ENCODE results near the gene MYH14. TPM values are rescaled to one million over a fixed set of nuclear protein-coding genes. Genes with fewer than 3 reads are reported as not detected.
A peak's percentile ranks its signal among the peaks of the same experiment; 100 is the strongest.
"Not testable (repeated sequence)": the region's sequence is repeated elsewhere in the genome, so short reads cannot be mapped to it uniquely, and the experiment has no call there.

The MYH14 gene
- total RNA-seq, 1 donor from 2014 or later, result 66.0 TPM

DNA sequence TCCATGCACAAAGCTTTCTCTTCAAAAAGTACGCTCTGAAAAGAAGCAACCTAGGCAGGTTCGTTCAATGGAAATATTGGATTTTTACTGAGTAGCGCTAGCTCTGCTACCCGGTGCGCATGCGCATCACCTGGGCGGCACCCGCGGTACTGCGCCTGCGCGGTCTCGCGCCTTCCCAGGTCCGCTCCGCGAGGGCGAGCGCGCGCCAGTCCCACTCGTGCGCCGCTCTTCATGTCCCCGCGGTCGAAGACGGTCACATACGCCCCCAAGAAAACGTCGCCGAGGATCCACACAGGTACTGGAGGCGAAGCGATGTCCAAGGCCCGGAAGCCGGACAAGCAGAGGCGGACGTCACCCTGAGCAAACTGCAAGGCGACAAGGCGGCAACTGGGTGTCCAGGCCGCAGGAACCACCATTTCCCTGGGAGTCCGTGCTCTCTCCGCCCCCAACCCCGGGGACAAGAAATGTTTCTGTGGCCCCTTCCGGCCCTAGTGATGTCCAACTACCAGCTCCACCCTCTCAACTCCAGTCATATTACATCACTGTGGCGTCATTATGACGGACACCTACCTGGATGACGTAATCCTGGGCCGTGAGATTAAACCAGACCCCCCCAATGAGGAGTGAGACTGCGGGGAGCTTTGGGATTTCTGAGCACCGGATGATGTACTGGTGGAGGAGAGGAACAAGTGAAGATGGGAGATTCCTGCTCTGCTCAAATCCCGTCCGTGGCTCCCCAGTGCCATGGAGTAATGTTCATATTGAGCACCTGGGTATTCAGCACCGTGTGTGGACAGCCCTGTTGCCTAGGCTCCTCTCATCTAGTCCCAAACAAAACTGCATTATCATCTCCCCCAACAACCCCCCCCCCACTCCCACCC lies 130.6 kb downstream of the MYH14 start:
- peak; percentile 20 for ATAC-seq

DNA sequence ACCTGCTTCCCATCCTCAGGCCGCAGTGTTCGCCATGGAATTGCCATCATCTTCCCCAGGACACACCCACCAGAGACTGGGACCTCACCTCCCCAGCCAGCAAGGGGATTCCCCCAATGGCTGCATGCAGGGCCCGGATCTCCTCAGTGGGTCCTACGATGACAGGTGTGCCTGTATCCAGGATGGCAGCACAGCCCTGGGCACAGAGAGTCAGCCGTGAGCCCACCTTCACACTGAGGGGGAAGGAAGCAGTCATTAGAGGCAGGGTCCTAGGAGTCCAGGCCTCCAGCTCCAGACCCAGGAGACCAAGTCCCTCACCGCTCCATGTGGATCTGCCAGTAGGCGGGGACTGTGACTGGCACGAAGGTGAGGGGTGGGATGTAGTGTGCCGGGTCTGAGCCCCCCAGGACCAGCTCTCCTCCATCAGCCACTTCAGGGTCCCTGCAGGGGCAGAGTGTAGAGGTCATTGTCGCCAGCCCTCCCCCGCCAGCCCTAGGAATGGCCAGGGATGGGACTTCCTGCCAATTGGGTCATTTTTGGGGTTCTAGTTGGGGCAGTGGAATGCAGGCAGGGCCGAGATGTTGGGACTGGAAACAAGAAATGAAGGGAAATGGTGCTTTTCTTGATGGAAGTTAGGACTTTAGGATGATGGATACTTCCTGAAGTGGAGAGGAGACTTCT lies 131.5 kb downstream of the MYH14 start:
- ATAC-seq, result no peak

DNA sequence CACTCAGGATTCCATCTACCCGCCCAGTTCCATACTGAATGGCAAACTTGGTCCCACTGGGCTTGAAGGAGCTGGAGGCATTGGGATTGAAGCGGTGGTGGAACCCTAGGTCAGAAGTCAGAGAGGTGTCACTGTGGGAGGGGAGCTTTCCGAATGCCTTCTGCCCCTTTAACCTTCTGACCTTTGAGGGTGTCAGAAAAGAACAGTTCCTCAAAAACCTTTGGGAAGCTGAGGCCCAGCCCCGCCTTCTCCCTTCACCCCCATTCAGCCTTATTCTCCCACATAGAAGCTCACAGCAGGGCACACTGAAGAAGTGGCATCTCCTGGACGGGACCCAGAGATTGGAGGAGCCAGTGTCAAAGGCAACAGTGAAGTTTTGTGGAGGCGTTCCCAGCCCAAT lies 133.6 kb downstream of the MYH14 start:
- not testable (repeated sequence) for ATAC-seq

DNA sequence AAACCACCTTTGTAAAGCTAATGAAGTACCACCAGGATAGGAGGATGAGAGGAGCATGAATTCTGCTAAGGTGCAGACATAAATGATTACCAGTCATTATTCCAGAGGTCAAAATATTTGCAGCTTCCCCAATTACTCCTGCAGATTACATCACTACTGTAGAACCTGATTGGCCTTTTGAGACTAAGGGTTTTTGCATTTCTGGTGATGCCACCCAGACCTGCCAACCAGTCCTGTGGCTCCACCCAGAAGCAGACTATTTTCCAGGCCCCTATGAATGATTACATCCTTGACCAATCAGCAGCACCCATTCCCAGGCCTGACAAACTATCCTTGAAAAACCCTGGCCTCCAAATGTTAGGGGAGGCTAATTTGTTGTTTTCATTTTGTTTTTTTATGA lies 136.9 kb downstream of the MYH14 start:
- ATAC-seq, result no peak

DNA sequence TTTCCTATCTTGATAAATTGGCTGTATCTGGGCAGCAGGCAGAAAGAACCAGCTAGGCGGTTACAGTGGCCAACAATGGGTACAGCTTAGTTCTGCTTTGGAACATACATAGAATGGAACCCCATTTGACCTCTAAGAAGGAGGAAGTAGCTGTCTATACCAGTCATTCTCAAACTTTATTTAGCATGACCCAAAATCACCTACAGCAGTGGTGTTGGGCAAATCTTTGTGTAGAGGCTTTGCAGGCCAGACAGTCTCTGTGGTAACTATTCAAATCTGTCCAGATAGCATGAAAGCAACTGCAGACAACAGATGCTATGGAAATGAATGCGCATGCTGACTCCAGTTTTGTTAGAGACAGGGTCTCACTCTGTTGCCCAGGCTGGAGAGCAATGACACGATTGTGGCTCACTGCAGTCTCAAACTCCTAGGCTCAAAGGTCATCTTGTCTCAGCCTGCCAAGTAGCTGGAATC lies 137.7 kb downstream of the MYH14 start:
- peak; percentile 43 for ATAC-seq

DNA sequence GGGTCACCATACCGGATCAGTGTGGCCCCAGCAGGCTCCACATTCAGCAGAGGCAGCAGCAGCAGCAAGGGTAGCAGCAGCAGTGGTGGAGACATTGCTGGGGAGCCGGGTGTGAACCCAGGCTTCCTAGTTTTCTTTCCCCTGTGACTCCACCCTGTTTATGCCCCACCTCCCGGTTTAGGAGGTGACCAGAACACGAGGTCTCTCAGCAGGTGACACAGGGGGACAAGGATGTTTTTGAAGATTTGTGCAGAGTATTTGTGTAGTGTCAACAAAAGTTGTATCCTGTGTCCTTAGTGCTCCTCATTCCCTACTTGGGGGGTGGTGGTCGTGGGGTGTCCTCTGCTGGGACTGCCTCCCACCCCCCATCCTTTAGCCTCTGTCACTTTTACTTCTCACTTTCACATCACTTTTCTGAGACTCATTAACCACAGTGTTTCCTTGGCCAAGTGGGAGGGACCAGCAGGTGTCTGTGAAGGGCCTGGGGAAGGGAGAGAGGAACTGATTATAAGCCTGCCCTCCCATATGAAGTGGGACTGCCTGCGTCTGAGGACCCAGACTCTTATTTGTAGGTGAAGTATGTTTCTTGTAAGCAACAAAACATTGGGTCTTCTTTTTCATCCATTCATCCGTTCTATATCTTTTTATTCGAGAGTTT lies 141.4 kb downstream of the MYH14 start:
- peak; percentile 58 for ATAC-seq

DNA sequence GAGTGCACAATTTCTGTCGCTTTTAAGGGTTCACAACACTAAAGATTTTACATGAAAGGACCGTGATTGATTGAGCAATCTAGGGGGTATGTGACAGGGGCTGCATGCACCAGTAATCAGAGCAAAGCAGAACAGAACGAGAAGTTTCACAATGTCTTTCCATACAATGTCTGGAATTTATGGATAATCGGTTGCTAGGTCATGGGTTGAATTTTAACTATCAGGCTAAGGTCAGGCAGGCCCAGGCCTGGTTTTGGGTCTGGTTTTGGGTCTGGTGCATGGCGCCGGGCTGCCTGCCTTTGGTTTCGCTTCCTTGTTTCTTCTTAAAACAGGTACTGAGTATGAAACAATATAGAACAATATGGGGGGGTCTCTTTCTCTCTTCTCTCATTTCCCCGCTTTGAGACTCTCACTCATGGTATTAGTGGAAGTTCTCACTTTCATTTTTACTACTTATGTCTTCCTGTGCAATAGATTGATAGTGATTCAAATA lies 143.7 kb downstream of the MYH14 start:
- not testable (repeated sequence) for ATAC-seq

DNA sequence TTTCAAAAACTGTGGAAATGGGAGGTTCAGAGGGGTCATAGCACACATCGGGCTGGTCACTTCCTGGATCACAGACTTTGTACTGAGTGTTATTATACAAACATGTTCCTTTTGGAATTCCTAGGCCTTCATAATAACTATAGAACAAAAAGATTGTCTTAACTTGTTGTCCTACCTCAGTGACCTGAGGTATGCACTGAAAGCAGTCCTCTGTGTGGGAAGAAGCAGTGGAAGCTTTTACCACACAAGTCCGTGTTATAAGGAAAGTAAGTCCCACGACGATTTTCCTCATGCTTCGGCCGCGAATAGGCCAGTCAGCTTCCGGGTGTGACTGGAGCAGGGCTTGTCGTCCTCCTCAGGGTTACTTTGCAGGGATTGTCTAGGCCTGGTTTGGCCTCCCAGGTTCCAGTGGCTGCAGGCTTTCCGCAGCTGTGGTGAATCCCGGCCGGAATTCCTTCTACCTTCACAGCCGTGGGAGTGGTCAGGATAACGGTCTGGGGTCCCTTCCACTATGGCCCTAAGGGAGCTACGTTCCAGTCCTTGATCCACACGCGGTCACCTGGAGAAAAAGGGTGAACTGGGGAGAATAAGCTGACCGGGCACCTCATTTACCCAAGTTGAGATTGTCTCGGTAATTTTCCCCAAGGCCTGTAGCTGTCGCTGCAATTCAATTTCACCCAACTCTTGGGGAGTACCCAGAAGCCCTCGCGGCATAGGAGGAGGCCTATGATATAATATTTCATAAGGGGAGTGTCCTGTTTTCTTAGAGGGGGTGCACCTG lies 146.0 kb downstream of the MYH14 start:
- no peak for ATAC-seq

DNA sequence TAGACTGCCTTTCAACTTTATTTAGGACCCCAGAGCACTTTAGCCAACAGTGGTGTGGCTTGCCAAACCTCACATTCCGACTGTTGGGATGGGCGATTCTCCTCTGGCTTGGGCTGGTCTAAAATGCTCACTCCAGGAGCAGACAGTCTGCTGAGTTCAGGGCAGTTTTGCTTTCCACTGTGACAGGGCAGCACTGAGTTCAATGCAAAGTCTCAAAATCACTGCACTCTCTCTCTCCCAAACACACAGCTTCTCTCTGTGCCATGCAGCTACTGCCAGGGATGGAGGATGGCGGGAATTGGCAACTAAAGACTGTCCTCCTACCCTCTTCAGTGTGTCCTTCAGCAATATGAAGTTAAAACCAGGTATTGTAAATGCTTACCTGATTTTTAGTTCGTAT lies 148.8 kb downstream of the MYH14 start:
- ATAC-seq, result no peak

DNA sequence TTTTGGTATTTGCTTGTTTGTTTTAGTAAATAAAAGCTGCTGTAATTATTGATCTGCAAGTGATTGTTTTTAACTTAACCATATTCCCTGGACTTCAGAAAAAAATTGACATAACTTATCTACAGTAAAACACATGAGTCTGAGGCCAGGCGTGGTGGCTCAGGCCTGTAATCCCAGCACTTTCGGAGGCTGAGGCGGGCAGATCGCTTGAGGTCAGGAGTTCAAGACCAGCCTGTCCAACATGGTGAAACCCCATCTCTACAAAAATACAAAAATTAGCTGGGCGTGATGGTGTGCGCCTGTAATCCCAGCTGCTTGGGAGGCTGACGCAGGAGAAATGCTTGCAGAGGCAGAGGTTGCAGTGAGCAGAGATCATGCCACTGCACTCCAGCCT lies 150.1 kb downstream of the MYH14 start:
- ATAC-seq, result not testable (repeated sequence)

DNA sequence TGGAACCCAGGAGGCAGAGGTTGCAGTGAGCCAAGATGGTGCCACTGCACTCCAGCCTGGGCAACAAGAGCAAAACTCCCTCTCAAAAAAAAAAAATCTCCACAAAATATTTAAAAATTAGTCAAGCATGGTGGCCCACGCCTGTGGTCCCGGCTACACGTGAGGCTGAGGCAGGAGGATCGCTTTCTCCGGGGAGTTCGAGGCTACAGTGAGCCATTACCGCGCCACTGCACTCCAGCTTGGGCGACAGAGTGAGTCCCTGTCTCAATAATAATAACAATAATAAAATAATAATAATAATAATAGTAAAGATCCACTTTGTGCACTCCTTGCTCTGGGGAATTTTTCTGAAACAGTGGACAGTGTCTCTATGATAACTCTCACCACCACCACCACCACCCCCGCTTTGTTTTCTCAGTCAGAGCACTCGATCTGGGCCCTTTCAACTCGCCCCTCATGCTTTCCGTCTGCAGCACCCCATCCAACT lies 153.3 kb downstream of the MYH14 start:
- no peak for ATAC-seq

DNA sequence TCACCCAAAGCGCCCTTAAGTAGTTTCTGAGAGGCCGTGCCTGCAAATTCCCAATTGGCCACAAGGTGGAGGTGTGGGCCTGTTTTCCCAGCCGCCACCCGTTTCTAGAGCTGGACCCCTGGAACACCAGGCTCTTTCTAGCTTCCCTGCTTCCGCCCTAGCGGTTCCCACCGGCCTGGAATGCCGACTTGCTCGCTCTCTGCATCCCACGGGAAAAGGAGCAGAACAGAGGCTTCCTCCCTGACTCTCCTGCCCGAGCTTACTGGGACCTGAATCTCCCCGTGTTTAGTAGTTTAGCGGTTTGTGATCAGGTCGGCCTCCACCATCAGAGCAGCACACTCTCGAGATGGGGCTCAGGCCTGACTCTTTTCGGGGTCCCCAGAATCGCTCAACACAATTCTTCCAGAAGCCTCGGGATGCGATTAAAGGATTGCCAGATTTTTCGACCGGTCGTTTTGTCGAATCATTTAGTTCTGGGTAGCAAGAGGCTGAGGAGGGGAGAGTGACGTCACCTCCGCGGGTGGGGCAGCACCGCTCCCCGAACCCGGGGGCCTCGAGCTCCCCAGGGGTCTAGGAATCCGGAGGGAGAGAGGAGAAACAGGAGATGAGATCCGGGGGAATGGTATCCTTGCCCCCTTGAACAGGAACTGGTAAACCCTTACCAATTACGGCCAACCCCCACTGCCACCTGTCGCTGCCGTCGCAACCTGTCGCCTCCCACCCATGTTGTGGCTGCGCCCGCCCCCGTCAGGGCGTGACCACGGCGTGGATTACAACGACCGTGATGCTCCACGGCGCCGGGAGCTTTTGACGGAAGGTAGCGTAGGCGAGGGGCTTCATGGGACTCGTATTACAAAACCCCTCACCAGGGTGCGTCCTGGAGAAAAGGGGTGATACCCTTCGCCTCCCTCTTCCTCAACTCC lies 154.0 kb downstream of the MYH14 start:
- peak; percentile 62 for ATAC-seq

DNA sequence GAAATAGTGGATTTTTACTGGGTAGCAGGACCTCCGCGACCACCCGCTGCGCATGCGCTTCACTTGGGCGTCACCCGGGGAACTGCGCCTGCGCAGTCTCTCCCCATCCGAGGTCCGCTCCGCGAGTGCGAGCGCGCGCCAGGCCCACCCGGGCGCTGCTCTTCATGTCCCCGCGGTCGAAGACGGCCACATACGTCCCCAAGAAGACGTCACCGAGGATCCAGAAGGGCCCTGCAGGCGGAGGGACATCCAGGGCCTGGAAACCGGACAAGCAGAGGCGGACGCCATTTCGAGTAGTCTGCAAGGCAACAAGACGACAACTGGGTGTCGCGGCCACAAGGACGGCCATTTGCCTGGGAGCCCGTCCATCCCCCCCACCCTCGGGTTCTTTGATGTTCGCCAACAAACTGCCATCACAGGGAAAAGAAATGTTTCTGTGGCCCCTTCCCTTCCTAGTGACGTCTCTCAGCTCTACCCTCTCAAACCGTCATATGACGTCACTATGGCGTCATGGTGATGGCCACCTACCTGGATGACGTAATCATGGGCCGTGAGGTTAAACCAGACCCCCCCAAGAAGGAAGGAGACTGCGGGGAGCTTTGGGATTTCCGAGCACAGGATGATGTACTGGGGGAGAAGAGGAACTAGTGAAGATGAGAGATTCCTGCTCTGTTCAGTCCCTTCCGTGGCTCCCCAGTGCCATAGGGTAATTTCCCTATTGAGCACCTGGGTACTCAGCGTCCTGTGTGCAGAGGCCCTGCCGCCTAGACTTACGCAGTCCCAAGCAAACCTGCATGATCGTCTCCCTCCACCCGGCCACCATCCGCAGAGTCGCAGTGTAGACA lies 155.3 kb downstream of the MYH14 start:
- peak; percentile 39 for ATAC-seq

DNA sequence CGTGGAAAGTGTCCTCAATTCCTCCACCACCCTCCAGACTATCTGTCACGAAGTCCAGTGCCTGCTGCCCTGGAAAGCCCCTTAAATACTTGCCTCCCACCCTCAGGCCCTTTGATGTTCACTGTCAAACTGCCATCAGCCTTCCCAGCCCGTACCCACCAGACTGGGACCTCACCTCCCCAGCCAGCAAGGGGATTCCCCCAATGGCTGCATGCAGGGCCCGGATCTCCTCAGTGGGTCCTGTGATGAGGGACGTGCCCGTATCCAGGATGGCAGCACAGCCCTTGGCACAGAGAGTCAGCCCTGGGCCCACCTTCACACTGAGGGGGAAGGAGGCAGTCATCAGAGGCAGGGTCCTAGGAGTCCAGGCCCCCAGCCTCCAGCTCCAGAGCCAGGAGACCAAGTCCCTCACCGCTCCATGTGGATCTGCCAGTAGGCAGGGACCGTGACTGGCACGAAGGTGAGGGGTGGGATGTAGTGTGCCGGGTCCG lies 156.0 kb downstream of the MYH14 start:
- ATAC-seq, result no peak

Other genes starting within 250 kb of the MYH14 start
- gene SIGLEC11, start 242.4 kb upstream of the MYH14 start, total RNA-seq, result not detected
- gene VRK3, start 178.2 kb upstream of the MYH14 start, total RNA-seq, result 20.3 TPM
- 6.7 TPM for gene ZNF473, start 177.6 kb upstream of the MYH14 start, total RNA-seq
- not detected for gene IZUMO2, start 40.3 kb upstream of the MYH14 start, total RNA-seq
- gene KCNC3, start 125.8 kb downstream of the MYH14 start, total RNA-seq, result 0.48 TPM
- gene NAPSA, start 162.0 kb downstream of the MYH14 start, total RNA-seq, result 0.40 TPM
- 33.4 TPM for gene NR1H2, start 172.8 kb downstream of the MYH14 start, total RNA-seq
- 24.3 TPM for gene POLD1, start 180.7 kb downstream of the MYH14 start, total RNA-seq
- gene SPIB, start 215.3 kb downstream of the MYH14 start, total RNA-seq, result 0.44 TPM
- gene MYBPC2, start 229.3 kb downstream of the MYH14 start, total RNA-seq, result 0.08 TPM